Thymus (tissue), 14 donors: Measurements from ENCODE around the gene KRT24. TPM values are rescaled to one million over a fixed set of nuclear protein-coding genes. Genes with fewer than 3 reads are reported as not detected.
"Not testable (repeated sequence)": the region's sequence is repeated elsewhere in the genome, so short reads cannot be mapped to it uniquely, and the experiment has no call there.

Experiments
- DNase-seq, 9 donors: peaks; one replicate each; pipeline ENCODE4 v3.0.0-alpha.2; 2013; ENCODE audit warnings: low spot score in 9 of 9, low read depth in 6 of 9, missing footprints in 1 of 9
- H3K27ac ChIP-seq, 2 donors: one replicate each; pipeline ENCODE4 v1.5.1; 2013; ENCODE audit warnings: control low read depth in 1 of 2, low read depth in 1 of 2, low read length in 1 of 2, mild to moderate bottlenecking in 1 of 2, moderate library complexity in 1 of 2
- H3K27me3 ChIP-seq, 2 donors: one replicate each; pipeline ENCODE4 v1.5.1; 2013; ENCODE audit warnings: low read length in 1 of 2; ENCODE audit not compliant: control insufficient read depth in 2 of 2, insufficient read depth in 1 of 2
- H3K36me3 ChIP-seq, 2 donors: one replicate each; pipeline ENCODE4 v1.5.1; 2013; ENCODE audit warnings: low read length in 1 of 2, mild to moderate bottlenecking in 1 of 2, moderate library complexity in 1 of 2; ENCODE audit not compliant: control insufficient read depth in 2 of 2, insufficient read depth in 2 of 2
- H3K4me1 ChIP-seq, 2 donors: one replicate each; pipeline ENCODE4 v1.5.1; 2013; ENCODE audit warnings: low read length in 2 of 2; ENCODE audit not compliant: control insufficient read depth in 2 of 2, insufficient read depth in 2 of 2
- H3K4me3 ChIP-seq, 2 donors: one replicate each; pipeline ENCODE4 v1.5.1; 2013; ENCODE audit warnings: low read length in 2 of 2, control low read depth in 1 of 2, mild to moderate bottlenecking in 1 of 2
- H3K9me3 ChIP-seq, 2 donors: one replicate each; pipeline ENCODE4 v1.5.1; 2013; ENCODE audit warnings: low read length in 1 of 2, mild to moderate bottlenecking in 1 of 2; ENCODE audit not compliant: control insufficient read depth in 2 of 2, insufficient read depth in 1 of 2
- WGBS: extraction: QIAGEN DNeasy Blood & Tissue Kit; methylation state at CpG from one replicate; pipeline ENCODE4 v1.1.7; 2013; 5-methylcytosine and 5-hydroxymethylcytosine counted together
- long read RNA-seq, 10 donors: transcript quantifications; one replicate each; lab custom pipeline, GENCODE V29; 2026
- polyA plus RNA-seq: library from polyadenylated mRNA; stranded (reverse); fragments of 200-250 nt; gene quantifications from one replicate; pipeline ENCODE4 v1.2.3, GENCODE V29; 2013
- total RNA-seq: library from RNA; stranded (reverse); fragments of 120-200 nt; gene quantifications from one replicate; pipeline ENCODE4 v1.2.4, GENCODE V29; 2013
- donor health status: healthy.

KRT24 gene
- total RNA-seq (0.14 TPM), polyA plus RNA-seq (1.9 TPM)
- long read RNA-seq, donor 1: 0 reads
- long read RNA-seq, donor 2: 0 reads
- long read RNA-seq, donor 3: 0 reads
- long read RNA-seq, donor 4: 0 reads
- long read RNA-seq, donor 5: 0 reads
- long read RNA-seq, donor 6: 0 reads
- long read RNA-seq, donor 7: 0 reads
- long read RNA-seq, donor 8: 0 reads
- long read RNA-seq, donor 9: 0 reads
- long read RNA-seq, donor 10: 0 reads

GRCh38 chr17:40703652-40704051 lies at the start of gene KRT24:
TSS of gene KRT24 (minus strand) at chr17:40703752. CDS start at chr17:40703693, 59 bp downstream.
- Histone ChIP-seq H3K27ac (no peak within 1 kb of the TSS), H3K4me1 (no peaks in the 10 kb centered on the region), H3K27me3 (peaks cover 2 to 13% of the 10 kb centered on the region in 2 donors), H3K9me3 (no peaks in the 10 kb centered on the region), H3K4me3 (no peak within 1 kb of the TSS), H3K36me3 (no peaks in the 10 kb centered on the region)
- DNase-seq: no peak
- WGBS: 95% methylated on average over 7 of the region's 7 CpGs

- no peak overlapping the region for H3K27ac ChIP-seq
- H3K9me3 ChIP-seq: no peaks in the 10 kb centered on the region
- WGBS: 91% methylated on average over 14 of the region's 14 CpGs
- DNase-seq: no peak
- no peak overlapping the region for H3K4me3 ChIP-seq
- no peaks in the 10 kb centered on the region for H3K4me1 ChIP-seq
- no peaks in the 10 kb centered on the region for H3K36me3 ChIP-seq
- H3K27me3 ChIP-seq: peaks cover 0 to 8% of the 10 kb centered on the region in 2 donors
Observed at GRCh38 chr17:40751065-40751464, 47.5 kb upstream of the KRT24 start.

- no peaks in the 10 kb centered on the region for H3K36me3 ChIP-seq
- peaks cover 0 to 10% of the 10 kb centered on the region in 2 donors for H3K27me3 ChIP-seq
- WGBS: 92% methylated on average over 6 of the region's 6 CpGs
- H3K4me3 ChIP-seq: no peak overlapping the region
- no peaks in the 10 kb centered on the region for H3K9me3 ChIP-seq
- no peaks in the 10 kb centered on the region for H3K4me1 ChIP-seq
- no peak for DNase-seq
- no peak overlapping the region for H3K27ac ChIP-seq
Observed at GRCh38 chr17:40750391-40750790, 46.8 kb upstream of the KRT24 start.

- not testable (repeated sequence) for H3K36me3 ChIP-seq, H3K9me3 ChIP-seq, DNase-seq, H3K4me1 ChIP-seq, H3K27ac ChIP-seq, H3K4me3 ChIP-seq, H3K27me3 ChIP-seq
- WGBS: 88% methylated on average over 1 of the region's 1 CpG
Observed at GRCh38 chr17:40748666-40749065, 45.1 kb upstream of the KRT24 start.

- no peaks in the 10 kb centered on the region for H3K9me3 ChIP-seq
- WGBS: 60% methylated on average over 4 of the region's 4 CpGs
- H3K4me1 ChIP-seq: no peaks in the 10 kb centered on the region
- H3K27ac ChIP-seq: no peak overlapping the region
- H3K36me3 ChIP-seq: no peaks in the 10 kb centered on the region
- no peak for DNase-seq
- no peak overlapping the region for H3K4me3 ChIP-seq
- peaks cover 2 to 12% of the 10 kb centered on the region in 2 donors for H3K27me3 ChIP-seq
Observed at GRCh38 chr17:40738553-40738952, 35.0 kb upstream of the KRT24 start.

- no peak overlapping the region for H3K27ac ChIP-seq
Observed at GRCh38 chr17:40735016-40735415, 31.5 kb upstream of the KRT24 start.

GRCh38 chr17:40734018-40734417 lies 30.5 kb upstream of the KRT24 start:
- no peaks in the 10 kb centered on the region for H3K4me1 ChIP-seq
- no peak overlapping the region for H3K4me3 ChIP-seq
- WGBS: 95% methylated on average over 6 of the region's 6 CpGs
- no peaks in the 10 kb centered on the region for H3K9me3 ChIP-seq
- no peak for DNase-seq
- peaks cover 0 to 6% of the 10 kb centered on the region in 2 donors for H3K27me3 ChIP-seq
- no peak overlapping the region for H3K27ac ChIP-seq
- no peaks in the 10 kb centered on the region for H3K36me3 ChIP-seq

More at GRCh38 chr17:40735016-40735415, 31.5 kb upstream of the KRT24 start:
- WGBS: 78% methylated on average over 1 of the region's 1 CpG
- Histone ChIP-seq H3K36me3 (no peaks in the 10 kb centered on the region), H3K27me3 (peaks cover 0 to 6% of the 10 kb centered on the region in 2 donors), H3K9me3 (no peaks in the 10 kb centered on the region), H3K4me3 (no peak overlapping the region), H3K4me1 (no peaks in the 10 kb centered on the region)
- DNase-seq: no peak

- H3K27me3 ChIP-seq: no peaks in the 10 kb centered on the region
- H3K4me3 ChIP-seq: no peak overlapping the region
- no peaks in the 10 kb centered on the region for H3K4me1 ChIP-seq
- H3K27ac ChIP-seq: no peak overlapping the region
- no peaks in the 10 kb centered on the region for H3K36me3 ChIP-seq
- no peak for DNase-seq
- no peaks in the 10 kb centered on the region for H3K9me3 ChIP-seq
- 83% methylated on average over 1 of the region's 1 CpG for WGBS
Observed at GRCh38 chr17:40730970-40731369, 27.4 kb upstream of the KRT24 start.

- H3K9me3 ChIP-seq: no peaks in the 10 kb centered on the region
- H3K27me3 ChIP-seq: peaks cover 0 to 3% of the 10 kb centered on the region in 2 donors
- no peak for DNase-seq
- H3K27ac ChIP-seq: no peak overlapping the region
- H3K4me1 ChIP-seq: no peaks in the 10 kb centered on the region
- WGBS: 86% methylated on average over 8 of the region's 8 CpGs
- H3K36me3 ChIP-seq: no peaks in the 10 kb centered on the region
- no peak overlapping the region for H3K4me3 ChIP-seq
Observed at GRCh38 chr17:40727447-40728231, 24.1 kb upstream of the KRT24 start.
